HG03469 (cell line): ENCODE results near the gene KCNAB3.

Experiments used
- ATAC-seq: cut with Tn5 transposase; IDR thresholded peaks from one replicate; pipeline ENCODE4 v1.9.1; 2021; ENCODE audit warnings: mild to moderate bottlenecking, moderate library complexity, moderate number of reproducible peaks; ENCODE audit not compliant: unreplicated experiment

Gene KCNAB3

GRCh38 chr17:7903154-7904103 is 26.2 kb downstream of the KCNAB3 start:
- ATAC-seq = no peak

DNA sequence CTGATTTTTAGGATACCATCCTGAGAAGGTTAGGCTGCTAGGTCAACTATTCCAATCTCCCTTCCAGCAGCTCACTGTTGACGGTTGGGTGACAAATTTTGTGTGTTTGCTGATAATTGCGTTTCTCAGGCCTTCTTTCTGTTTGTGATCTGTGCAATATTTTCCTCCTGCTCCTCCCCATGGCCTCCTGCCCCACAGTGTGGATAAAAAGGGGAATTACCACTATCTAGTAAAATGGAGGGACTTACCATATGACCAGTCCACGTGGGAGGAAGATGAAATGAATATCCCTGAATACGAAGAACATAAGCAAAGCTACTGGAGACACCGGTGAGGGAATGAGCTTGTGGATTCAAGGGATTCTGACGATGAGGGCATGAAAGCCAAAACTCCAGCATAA is 31.9 kb downstream of the KCNAB3 start:
- no peak for ATAC-seq

- no peak for ATAC-seq
Observed at GRCh38 chr17:7897090-7897489, 32.6 kb downstream of the KCNAB3 start.

GRCh38 chr17:7894866-7895265 is 34.8 kb downstream of the KCNAB3 start:
- no peak for ATAC-seq

GRCh38 chr17:7894226-7894625 is 35.4 kb downstream of the KCNAB3 start:
- ATAC-seq = no peak

DNA sequence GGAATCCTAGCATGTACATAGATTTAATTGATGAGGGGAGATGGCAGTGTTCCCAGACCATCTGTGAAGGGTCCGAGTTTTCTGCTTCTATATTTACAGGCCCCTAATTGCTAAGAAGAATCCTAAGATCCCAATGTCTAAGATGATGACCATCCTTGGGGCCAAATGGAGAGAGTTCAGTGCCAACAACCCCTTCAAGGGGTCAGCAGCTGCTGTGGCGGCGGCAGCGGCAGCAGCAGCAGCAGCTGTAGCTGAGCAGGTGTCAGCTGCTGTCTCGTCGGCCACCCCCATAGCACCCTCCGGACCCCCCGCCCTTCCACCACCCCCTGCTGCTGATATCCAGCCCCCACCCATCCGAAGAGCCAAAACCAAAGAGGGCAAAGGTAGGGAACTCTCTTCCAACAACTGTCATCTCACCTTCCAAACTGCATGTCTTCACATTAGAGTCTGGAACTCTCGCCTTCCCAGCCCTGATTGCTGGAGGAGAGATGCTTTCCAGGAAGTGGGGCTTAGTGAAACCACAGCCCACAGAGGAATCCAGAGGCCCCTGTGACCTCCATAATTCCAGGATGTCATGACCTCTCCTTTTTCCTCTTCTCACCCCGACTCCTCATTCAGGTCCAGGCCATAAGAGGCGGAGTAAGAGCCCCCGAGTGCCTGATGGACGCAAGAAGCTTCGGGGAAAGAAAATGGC is 36.3 kb downstream of the KCNAB3 start:
- no peak for ATAC-seq

DNA sequence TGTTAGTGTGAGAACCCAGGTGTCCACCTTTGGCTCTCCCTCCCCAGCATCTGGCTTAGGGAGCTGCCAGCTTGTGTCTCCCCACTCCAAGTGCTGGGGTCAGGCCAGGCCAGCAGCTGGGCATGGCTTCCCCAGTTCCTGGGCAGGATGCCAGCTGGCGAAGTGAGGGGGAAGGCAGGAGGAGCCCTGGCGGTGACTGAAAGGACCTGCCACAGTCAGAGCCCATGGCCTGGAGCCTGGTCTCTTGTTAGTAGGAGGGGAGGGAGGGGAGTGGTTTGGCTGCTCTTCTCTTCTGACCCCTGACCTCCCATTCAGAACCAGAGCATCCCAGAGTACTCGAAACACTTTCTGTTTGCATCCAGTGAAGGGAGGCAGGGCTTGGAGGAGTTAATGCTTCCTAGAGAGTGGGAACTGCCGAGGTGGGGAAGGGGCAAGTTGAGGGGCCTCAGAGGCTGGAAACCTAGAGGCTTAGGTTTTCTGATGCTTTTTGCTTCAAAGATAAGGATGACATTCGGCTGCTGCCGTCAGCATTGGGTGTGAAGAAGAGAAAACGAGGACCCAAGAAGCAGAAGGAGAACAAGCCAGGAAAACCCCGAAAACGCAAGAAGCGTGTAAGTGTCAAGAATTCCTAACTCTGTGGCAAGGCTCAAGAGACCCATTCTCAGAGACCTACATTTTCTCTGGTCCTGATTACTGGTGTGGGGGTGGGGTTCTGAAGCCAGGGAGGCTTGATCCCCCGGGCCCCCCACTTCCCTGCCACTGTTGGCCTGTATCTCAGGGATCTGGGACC is 40.3 kb downstream of the KCNAB3 start:
- ATAC-seq = no peak

DNA sequence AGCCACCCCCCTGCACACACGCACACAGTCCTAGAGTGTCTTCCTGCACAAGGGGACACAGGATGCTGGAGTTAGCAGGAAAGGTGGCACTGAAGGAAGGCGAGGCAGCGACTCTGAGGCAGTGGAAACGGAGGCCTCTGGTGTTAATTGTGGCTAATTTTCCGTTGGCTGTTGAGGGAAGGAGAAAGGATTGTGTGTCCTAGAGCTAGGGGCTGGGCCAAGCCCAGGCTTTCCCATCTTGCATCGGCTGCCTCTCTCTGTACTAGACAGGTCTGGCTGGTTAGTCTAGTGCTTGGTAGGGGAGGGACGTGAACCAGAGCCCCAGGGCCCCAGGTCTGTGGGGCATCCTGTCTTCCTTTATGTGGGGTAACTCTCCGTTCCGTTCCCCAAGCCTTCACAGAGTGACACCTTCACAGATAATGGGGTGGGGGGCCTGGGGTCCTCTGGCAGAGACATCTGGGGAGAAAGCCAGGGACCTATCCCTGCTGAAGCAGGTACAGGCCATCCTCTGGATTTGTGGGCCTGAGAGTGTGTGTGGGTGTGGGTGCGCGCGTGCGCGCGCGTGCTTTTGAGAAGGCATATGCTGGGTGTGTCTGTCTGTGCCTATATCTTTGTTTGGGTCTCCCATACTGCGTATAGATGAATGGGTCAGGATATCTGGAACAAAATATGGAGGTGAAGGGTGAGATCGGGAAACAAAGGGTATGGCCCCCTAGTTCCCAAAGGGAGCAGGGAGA is 41.3 kb downstream of the KCNAB3 start, which contains the start of gene CHD3:
Gene CHD3, plus strand, starts transcription at position 606 of the 737 bp plus-strand sequence. CDS start 212 bp downstream, outside the sequence.
- no peak for ATAC-seq

DNA sequence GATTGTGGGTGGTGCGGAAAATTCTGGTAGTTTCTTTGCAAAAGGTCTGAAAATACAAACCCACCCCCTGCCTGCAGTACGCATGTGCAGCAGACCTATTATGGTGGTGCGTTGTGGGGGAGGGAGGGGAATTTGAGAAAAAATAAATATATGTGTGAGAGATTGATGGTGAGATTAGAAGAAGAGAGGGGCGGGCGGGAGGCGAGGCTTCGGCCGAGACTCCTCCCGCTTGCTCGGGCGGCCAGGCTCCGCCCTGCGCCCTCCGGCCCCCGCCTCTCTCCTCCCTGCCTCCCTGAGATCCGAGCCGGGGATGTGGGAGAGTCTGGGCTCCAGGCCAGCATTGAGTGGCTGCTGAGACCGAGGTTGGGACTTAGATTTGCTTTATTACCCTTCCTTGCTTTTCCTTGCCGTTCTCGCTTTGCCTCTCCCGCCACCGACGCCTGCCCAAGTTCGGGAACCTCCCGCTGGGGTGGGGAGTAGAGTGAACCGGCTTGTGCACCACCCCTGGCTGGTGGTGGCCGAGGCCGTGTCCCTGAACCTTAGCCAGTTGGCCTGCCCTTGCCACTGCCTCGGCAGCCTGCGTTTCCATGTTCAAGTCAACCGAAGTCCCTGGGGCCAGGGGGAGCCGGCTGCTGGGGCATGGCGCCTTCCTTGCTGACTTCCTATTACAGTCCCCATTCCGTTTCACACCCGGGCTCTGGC is 42.0 kb downstream of the KCNAB3 start:
- no peak for ATAC-seq

GRCh38 chr17:7887038-7887481 is 42.6 kb downstream of the KCNAB3 start:
- no peak for ATAC-seq

GRCh38 chr17:7886227-7887037 is 43.2 kb downstream of the KCNAB3 start:
- ATAC-seq = no peak

- ATAC-seq = no peak
Observed at GRCh38 chr17:7885367-7886226, 44.1 kb downstream of the KCNAB3 start.

DNA sequence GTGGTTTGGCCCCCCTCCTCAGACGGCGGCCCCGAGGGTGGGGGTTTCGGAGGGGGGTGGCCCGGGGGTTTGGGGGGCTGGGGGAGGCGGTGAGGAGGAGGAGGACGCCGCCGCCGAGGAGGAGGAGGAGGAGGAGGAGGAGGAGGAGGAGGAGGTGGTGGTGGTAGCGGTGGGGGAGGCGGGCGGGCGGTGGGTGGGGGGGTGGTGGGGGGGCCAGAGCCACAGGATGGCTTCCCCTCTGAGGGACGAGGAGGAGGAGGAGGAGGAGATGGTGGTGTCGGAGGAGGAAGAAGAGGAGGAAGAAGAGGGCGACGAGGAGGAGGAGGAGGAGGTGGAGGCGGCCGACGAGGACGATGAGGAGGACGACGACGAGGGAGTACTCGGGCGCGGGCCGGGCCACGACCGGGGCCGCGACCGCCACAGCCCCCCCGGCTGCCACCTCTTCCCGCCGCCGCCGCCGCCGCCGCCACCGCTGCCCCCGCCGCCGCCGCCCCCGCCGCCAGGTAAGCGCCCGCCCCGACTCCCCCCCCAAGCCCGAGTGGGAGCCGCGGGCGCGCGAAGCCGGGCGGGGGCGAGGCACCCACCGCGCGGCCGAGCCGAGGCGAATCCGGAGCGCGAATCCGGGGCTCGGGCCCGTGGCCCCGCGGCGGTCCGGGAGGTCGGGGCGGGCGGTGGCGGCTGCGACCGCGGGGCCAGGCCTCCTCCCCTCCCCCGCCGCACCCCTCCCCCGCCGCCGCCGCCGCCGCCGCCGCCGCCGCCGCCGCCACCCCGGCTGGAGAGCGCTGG is 44.9 kb downstream of the KCNAB3 start:
- ATAC-seq = no peak

DNA sequence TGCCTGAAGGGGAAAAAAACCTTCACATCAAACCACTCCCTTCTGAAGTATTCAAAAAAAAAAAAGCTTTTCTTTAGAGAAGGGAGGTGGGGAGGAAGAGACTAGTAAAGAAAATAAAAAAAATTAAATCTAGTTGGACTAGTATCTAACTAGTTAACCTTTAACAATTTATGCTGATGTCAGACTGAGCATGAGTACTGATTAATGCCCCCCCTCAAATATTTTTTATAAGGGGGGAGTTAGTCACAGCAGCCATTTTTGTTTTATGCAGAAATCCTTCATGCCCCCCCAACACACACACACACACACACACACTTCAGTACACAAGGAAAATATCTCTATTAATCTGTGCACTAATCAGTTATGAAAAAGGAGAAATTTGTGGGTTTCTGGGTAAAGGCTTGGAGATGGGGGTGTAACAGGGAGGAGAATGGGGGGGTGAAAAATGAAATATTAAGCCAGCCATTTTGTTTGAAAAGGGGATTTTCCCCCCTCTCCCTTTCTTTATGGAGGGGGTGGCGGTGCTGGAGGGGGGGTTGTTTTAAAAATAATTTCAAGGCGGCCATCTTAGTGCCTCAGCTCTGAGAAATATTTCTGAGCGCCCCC is 45.8 kb downstream of the KCNAB3 start:
- ATAC-seq = no peak

GRCh38 chr17:7882629-7883028 is 47.0 kb downstream of the KCNAB3 start:
- ATAC-seq = no peak

- ATAC-seq = no peak
Observed at GRCh38 chr17:7882068-7882467, 47.6 kb downstream of the KCNAB3 start.
